ENCODE measurements around the gene GRAMD4. TPM values are rescaled to one million over a fixed set of nuclear protein-coding genes. Genes with fewer than 3 reads are reported as not detected.

Gene GRAMD4
- polyA plus RNA-seq, 3 donors: 9.5 to 33.3 (median 12.6) TPM

DNA sequence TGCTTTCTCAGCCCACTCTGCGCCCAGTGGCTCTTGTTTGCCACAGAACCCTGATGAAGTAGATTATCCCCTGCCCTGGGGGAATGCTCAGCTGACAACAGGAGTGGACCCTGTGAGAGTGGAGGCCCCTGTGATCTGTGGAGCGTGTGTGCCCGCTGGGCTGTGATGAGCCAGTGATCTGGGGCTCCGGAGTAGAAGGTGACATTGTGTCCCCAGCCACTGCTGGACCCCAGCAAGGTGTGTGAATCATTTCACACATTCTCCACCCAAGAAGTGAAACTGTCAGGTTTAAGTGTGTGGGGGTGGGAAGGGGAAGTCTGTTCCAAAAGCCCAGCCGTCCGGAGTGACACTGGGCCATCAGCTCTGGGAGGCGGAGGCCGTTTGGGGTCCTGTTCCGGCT is 33.1 kb upstream of the GRAMD4 start:
- peak in 2 of 3 donors; percentile 39 to 52 for DNase-seq
- Mint-ChIP-seq H3K36me3 (peaks cover 18 to 19% of the 10 kb centered on the region in 2 donors), H3K9me3 (no peaks in the 10 kb centered on the region), H3K4me3 (peak overlapping the region; percentile 47 to 83), H3K27ac (peak overlapping the region; percentile 25 to 90 (median 83)), H3K4me1 (peaks cover 60% of the 10 kb centered on the region), H3K27me3 (ENCODE audit: low read depth in 3 of 3) (peaks cover 0 to 3% (median 1%) of the 10 kb centered on the region in 3 donors)
- intact Hi-C loops (cut with micrococcal nuclease): no loop called here
- Histone ChIP-seq H3K4me3 (replicated peaks in 1 of 3; ENCODE audit: low read depth in 2 of 3, low read length in 3 of 3) (peak overlapping the region in 1 of 3 experiments; percentile 62), H4K20me1 (ENCODE audit: insufficient read depth, low read length) (peaks cover 22% of the 10 kb centered on the region), H2AFZ (ENCODE audit: insufficient read depth, low read depth, low read length, poor library complexity, severe bottlenecking) (peak overlapping the region; percentile 19), H3K79me2 (ENCODE audit: insufficient read depth, low read length) (peaks cover 97% of the 10 kb centered on the region), H3K36me3 (replicated peaks in 1 of 2; ENCODE audit: control insufficient read depth in 1 of 2, insufficient read depth in 2 of 2, low read length in 2 of 2) (peaks cover 0 to 3% of the 10 kb centered on the region in 2 donors), H3K27ac (ENCODE audit: low read depth in 1 of 2, low read length in 2 of 2) (peak overlapping the region; percentile 29 to 80), H3K9me3 (replicated peaks in 1 of 2; ENCODE audit: control insufficient read depth in 1 of 2, insufficient read depth in 1 of 2, low read length in 2 of 2) (no peaks in the 10 kb centered on the region), H3K27me3 (ENCODE audit: control insufficient read depth in 2 of 2, insufficient read depth in 2 of 2, low read length in 2 of 2) (no peaks in the 10 kb centered on the region), H3K4me1 (ENCODE audit: control insufficient read depth in 1 of 2, insufficient read depth in 2 of 2, low read length in 2 of 2) (peaks cover 67 to 70% of the 10 kb centered on the region in 2 donors), H3K9ac (ENCODE audit: insufficient read depth, low read length, poor library complexity, severe bottlenecking) (peak overlapping the region; percentile 58), H3K4me2 (replicated peaks; ENCODE audit: extremely low read depth, low read length, poor library complexity, severe bottlenecking) (peak overlapping the region; percentile 66)
- TF ChIP-seq, protein P1, sequence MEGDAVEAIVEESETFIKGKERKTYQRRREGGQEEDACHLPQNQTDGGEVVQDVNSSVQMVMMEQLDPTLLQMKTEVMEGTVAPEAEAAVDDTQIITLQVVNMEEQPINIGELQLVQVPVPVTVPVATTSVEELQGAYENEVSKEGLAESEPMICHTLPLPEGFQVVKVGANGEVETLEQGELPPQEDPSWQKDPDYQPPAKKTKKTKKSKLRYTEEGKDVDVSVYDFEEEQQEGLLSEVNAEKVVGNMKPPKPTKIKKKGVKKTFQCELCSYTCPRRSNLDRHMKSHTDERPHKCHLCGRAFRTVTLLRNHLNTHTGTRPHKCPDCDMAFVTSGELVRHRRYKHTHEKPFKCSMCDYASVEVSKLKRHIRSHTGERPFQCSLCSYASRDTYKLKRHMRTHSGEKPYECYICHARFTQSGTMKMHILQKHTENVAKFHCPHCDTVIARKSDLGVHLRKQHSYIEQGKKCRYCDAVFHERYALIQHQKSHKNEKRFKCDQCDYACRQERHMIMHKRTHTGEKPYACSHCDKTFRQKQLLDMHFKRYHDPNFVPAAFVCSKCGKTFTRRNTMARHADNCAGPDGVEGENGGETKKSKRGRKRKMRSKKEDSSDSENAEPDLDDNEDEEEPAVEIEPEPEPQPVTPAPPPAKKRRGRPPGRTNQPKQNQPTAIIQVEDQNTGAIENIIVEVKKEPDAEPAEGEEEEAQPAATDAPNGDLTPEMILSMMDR (IDR thresholded peaks at IDR 0.05): no peak
- 10% methylated on average over 2 of the region's 9 CpGs for WGBS (ENCODE audit: insufficient coverage)

DNA sequence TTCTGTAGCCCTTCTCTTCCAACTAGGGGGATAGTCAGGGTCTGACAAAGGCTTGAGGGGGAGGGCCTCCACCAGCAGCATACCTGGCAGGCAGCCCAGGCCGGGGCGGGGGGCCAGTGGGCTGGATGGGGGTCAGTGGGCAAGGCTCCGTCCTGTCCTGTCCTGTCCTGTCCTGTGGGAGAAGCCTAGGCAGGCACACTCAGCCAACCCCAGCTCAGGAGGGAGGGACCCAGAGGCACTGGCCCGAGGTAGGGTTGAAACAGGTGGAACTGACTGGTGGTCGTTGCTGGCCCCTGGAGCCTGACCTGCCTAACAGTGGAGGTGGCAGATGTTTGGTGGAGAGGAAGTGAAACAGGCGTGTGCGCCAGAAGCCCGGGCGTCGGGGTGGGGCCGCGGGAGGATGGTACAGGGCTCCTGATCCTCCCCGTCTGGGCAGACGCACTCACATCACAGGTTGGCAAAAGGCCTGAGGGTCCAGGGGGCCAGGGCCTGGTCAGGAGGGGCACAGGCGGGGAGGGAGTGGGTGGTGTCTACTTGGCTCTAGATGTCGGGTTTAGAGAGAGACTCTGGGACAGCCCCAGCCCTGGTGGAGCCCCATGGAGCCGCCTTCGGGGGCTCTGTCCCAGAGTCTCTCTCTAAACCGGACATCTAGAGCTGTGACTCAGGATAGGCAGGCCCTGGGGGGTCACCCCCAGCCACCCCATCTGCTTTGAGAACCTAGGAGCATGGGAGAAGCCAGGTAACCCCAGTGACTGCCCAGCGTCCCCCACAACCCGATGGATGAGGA is 32.5 kb upstream of the GRAMD4 start:
- Mint-ChIP-seq H3K27me3 (ENCODE audit: low read depth in 3 of 3) (peaks cover 0 to 1% (median 0%) of the 10 kb centered on the region in 3 donors), H3K4me1 (peaks cover 60% of the 10 kb centered on the region), H3K36me3 (peaks cover 18 to 19% of the 10 kb centered on the region in 2 donors), H3K27ac (peak overlapping the region; percentile 11 to 90 (median 83)), H3K9me3 (no peaks in the 10 kb centered on the region), H3K4me3 (peak overlapping the region; percentile 47 to 83)
- Histone ChIP-seq H3K4me2 (replicated peaks; ENCODE audit: extremely low read depth, low read length, poor library complexity, severe bottlenecking) (peak overlapping the region; percentile 66), H3K9ac (ENCODE audit: insufficient read depth, low read length, poor library complexity, severe bottlenecking) (peak overlapping the region; percentile 58), H3K36me3 (replicated peaks in 1 of 2; ENCODE audit: control insufficient read depth in 1 of 2, insufficient read depth in 2 of 2, low read length in 2 of 2) (peaks cover 0 to 3% of the 10 kb centered on the region in 2 donors), H3K4me1 (ENCODE audit: control insufficient read depth in 1 of 2, insufficient read depth in 2 of 2, low read length in 2 of 2) (peaks cover 67 to 70% of the 10 kb centered on the region in 2 donors), H3K4me3 (replicated peaks in 1 of 3; ENCODE audit: low read depth in 2 of 3, low read length in 3 of 3) (peak overlapping the region in 2 of 3 experiments; percentile 8 to 62), H3K9me3 (replicated peaks in 1 of 2; ENCODE audit: control insufficient read depth in 1 of 2, insufficient read depth in 1 of 2, low read length in 2 of 2) (no peaks in the 10 kb centered on the region), H3K27me3 (ENCODE audit: control insufficient read depth in 2 of 2, insufficient read depth in 2 of 2, low read length in 2 of 2) (no peaks in the 10 kb centered on the region), H3K79me2 (ENCODE audit: insufficient read depth, low read length) (peaks cover 93% of the 10 kb centered on the region), H2AFZ (ENCODE audit: insufficient read depth, low read depth, low read length, poor library complexity, severe bottlenecking) (peak overlapping the region; percentile 19), H3K27ac (ENCODE audit: low read depth in 1 of 2, low read length in 2 of 2) (peak overlapping the region; percentile 39 to 80), H4K20me1 (ENCODE audit: insufficient read depth, low read length) (peaks cover 16% of the 10 kb centered on the region)
- TF ChIP-seq, protein P1 (IDR thresholded peaks at IDR 0.05): no peak
- peak; percentile 54 to 67 (median 66) for DNase-seq
- intact Hi-C loops (cut with micrococcal nuclease): no loop called here
- WGBS (ENCODE audit: insufficient coverage): 13% methylated on average over 17 of the region's 21 CpGs

Data from CD14-positive monocyte (primary cell).